ENCODE results near the gene PARD3B. TPM values are rescaled to one million over a fixed set of nuclear protein-coding genes. Genes with fewer than 3 reads are reported as not detected.

The PARD3B gene
- total and polyA plus RNA-seq, 10 of the 15 experiments (the other 5 are each of a cell fraction or from before 2014, with no cell fraction given), result 0.01 to 0.54 (median 0.07) TPM; not detected in 7

GRCh38 chr2:204615456-204615855 is 70.2 kb downstream of the PARD3B start:
- no peak overlapping the region for H3K4me3 ChIP-seq
- ChIA-PET RAD21 (ENCODE audit: unreplicated experiment) (no interaction called here), CTCF (no interaction called here), SMC1A (ENCODE audit: uncharacterized antibody, unreplicated experiment) (no interaction called here), POLR2A (no interaction called here)
- BruUV-seq (replicated peaks), result no TSS peak
- TF ChIP-seq IKZF1 (conservative IDR thresholded peaks at IDR 0.05) (no peak), IRF3 (IDR thresholded peaks at IDR 0.05) (no peak), BCLAF1 (IDR thresholded peaks at IDR 0.05) (no peak), GATAD2B (conservative IDR thresholded peaks at IDR 0.05; ENCODE audit: low read depth) (no peak), DPF2 (IDR thresholded peaks at IDR 0.05) (no peak), ETV6 (conservative IDR thresholded peaks at IDR 0.05 in 1 of 2, IDR thresholded peaks at IDR 0.05 in 1 of 2; ENCODE audit: borderline replicate concordance in 1 of 2, low read depth in 1 of 2) (no peak), YBX1 (IDR thresholded peaks at IDR 0.05) (no peak), CHD4 (IDR thresholded peaks at IDR 0.05) (no peak), CHD1 (IDR thresholded peaks at IDR 0.05; ENCODE audit: low read depth, low read length) (no peak), BMI1 (IDR thresholded peaks at IDR 0.05; ENCODE audit: borderline replicate concordance) (no peak), FOXM1 (IDR thresholded peaks at IDR 0.05; ENCODE audit: low read depth, low read length) (no peak), TBL1XR1 (IDR thresholded peaks at IDR 0.05; ENCODE audit: low read depth, low read length) (no peak), EGR1 (IDR thresholded peaks at IDR 0.05; ENCODE audit: borderline replicate concordance in 1 of 2, low read depth in 2 of 2, low read length in 2 of 2) (no peak), MEF2B (IDR thresholded peaks at IDR 0.05; ENCODE audit: partially characterized antibody, poor library complexity, severe bottlenecking) (no peak), JUNB (IDR thresholded peaks at IDR 0.05) (no peak), RUNX3 (IDR thresholded peaks at IDR 0.05; ENCODE audit: low read length) (no peak)
- H3K4me1 ChIP-seq (ENCODE audit: control insufficient read depth, insufficient read depth, low read length), result no peaks in the 10 kb centered on the region
- no peak overlapping the region for H2AFZ ChIP-seq (ENCODE audit: control insufficient read depth, low read depth, low read length)
- no peak overlapping the region for H3K4me2 ChIP-seq (ENCODE audit: control insufficient read depth, insufficient read depth)
- 62% methylated on average over 4 of the region's 4 CpGs for WGBS (ENCODE audit: insufficient coverage, insufficient replicate concordance, low lambda C conversion rate, missing lambda C conversion rate)
- DNase-seq (ENCODE audit: low read depth, low spot score) (no peak), FAIRE-seq (no peak), ATAC-seq (no peak)
- no peaks in the 10 kb centered on the region for H3K79me2 ChIP-seq (ENCODE audit: control insufficient read depth, insufficient read depth, low read length)
- intact Hi-C loops (cut with micrococcal nuclease; ENCODE audit: unreplicated experiment) (no loop called here), in situ Hi-C loops (cut with MboI) (no loop called here)
- H3K36me3 ChIP-seq (ENCODE audit: control insufficient read depth in 2 of 2, insufficient read depth in 2 of 2, low read length in 1 of 2), result no peaks in the 10 kb centered on the region
- H3K27ac ChIP-seq (ENCODE audit: control insufficient read depth, insufficient read depth), result no peak overlapping the region
- H3K9ac ChIP-seq (ENCODE audit: control insufficient read depth, insufficient read depth, low read length), result no peak overlapping the region
- no peaks in the 10 kb centered on the region for H3K9me3 ChIP-seq (replicated peaks; ENCODE audit: control insufficient read depth, insufficient read depth, low read length)
- no peaks in the 10 kb centered on the region for H3K27me3 ChIP-seq (replicated peaks in 1 of 2; ENCODE audit: control insufficient read depth in 2 of 2, insufficient read depth in 2 of 2, low read length in 1 of 2)
- no peaks in the 10 kb centered on the region for H4K20me1 ChIP-seq (ENCODE audit: control insufficient read depth, insufficient read depth)
